Endothelial cell of umbilical vein (primary cell): Measurements from ENCODE around the gene UGT3A2. TPM values are rescaled to one million over a fixed set of nuclear protein-coding genes. Genes with fewer than 3 reads are reported as not detected.

Source experiments
- BruUV-seq: library from RNA; stranded (reverse); fragments of 400-500 nt; replicated peaks from 2 replicates; lab custom pipeline; 2021; lab: Mats Ljungman, UMichigan
- CTCF ChIA-PET: fragments of 300-600, 350-600 bp; sonication (Branson Sonifier 250); formaldehyde crosslinking; loops from one replicate; lab custom pipeline; 2021; ENCODE audit warnings: antibody characterized with exemption, inconsistent platforms; lab: Charles Lee
- POLR2A ChIA-PET: fragments of 300-600, 350-600 bp; sonication (Branson Sonifier 250); formaldehyde crosslinking; loops from one replicate; lab custom pipeline; 2021; ENCODE audit warnings: antibody characterized with exemption, inconsistent platforms; lab: Charles Lee
- DNase-seq: peaks from one replicate; pipeline ENCODE4 v3.0.0-alpha.2; 2011; ENCODE audit warnings: low read depth, low spot score
- FAIRE-seq: peaks from 2 replicates; lab custom pipeline; 2011; peaks lifted over from hg19 to GRCh38; lab: Jason Lieb, UNC
- H2AFZ ChIP-seq: 2 replicates; pipeline ENCODE4 v1.6.0; 2012; ENCODE audit warnings: low read depth, low read length, control low read depth, inconsistent platforms
- H3K27ac ChIP-seq: 2 replicates; pipeline ENCODE4 v1.5.1; 2011; ENCODE audit warnings: low read depth, mild to moderate bottlenecking, control low read depth, low read length, moderate library complexity; ENCODE audit not compliant: insufficient read depth
- H3K27me3 ChIP-seq, 2 experiments: 2 replicates each; pipeline versions ENCODE4 v1.6.0 to v1.6.1; 2011; ENCODE audit warnings: low read length in 2 of 2, mixed read lengths in 1 of 2; ENCODE audit not compliant: control insufficient read depth in 2 of 2, insufficient read depth in 2 of 2
- H3K36me3 ChIP-seq, 2 experiments: 2 replicates in 1 of 2; 3 replicates in 1 of 2; pipeline ENCODE4 v1.5.1; 2011; ENCODE audit warnings: low read length in 2 of 2, mild to moderate bottlenecking in 1 of 2, moderate library complexity in 1 of 2; ENCODE audit not compliant: control insufficient read depth in 2 of 2, insufficient read depth in 2 of 2; ENCODE audit errors: extremely low read depth in 1 of 2
- H3K4me1 ChIP-seq: 3 replicates; pipeline ENCODE4 v1.5.1; 2011; ENCODE audit warnings: mild to moderate bottlenecking, low read length; ENCODE audit not compliant: control insufficient read depth, insufficient read depth; ENCODE audit errors: extremely low read depth
- H3K4me2 ChIP-seq: 2 replicates; pipeline ENCODE4 v1.6.1; 2011; ENCODE audit warnings: low read length, control low read depth, mixed read lengths; ENCODE audit not compliant: insufficient read depth
- H3K4me3 ChIP-seq, 3 experiments: fragments of 200-600 bp in 1 of 3; sonication (generic), shearing (Covaris generic) in 1 of 3; replicated peaks in 1 of 3; 2 replicates each; pipeline ENCODE4 v1.5.1; 2011 to 2016; ENCODE audit warnings: control low read depth in 3 of 3, low read length in 3 of 3, mild to moderate bottlenecking in 2 of 3, inconsistent platforms in 1 of 3, low read depth in 1 of 3, moderate library complexity in 1 of 3; ENCODE audit not compliant: insufficient read depth in 1 of 3
- H3K79me2 ChIP-seq: 2 replicates; pipeline ENCODE4 v1.6.0; 2012; ENCODE audit warnings: low read length, inconsistent platforms; ENCODE audit not compliant: control insufficient read depth, insufficient read depth
- H3K9ac ChIP-seq: replicated peaks from 2 replicates; pipeline ENCODE3; 2011; ENCODE audit warnings: low read length, control low read depth; ENCODE audit not compliant: insufficient read depth; ENCODE audit errors: extremely low read depth
- H3K9me1 ChIP-seq: replicated peaks from 3 replicates; pipeline ENCODE4 v1.6.0; 2011; ENCODE audit warnings: mild to moderate bottlenecking, low read length; ENCODE audit not compliant: control insufficient read depth, insufficient read depth; ENCODE audit errors: extremely low read depth
- H3K9me3 ChIP-seq: replicated peaks from 2 replicates; pipeline ENCODE4 v1.5.1; 2012; ENCODE audit warnings: low read length, inconsistent platforms; ENCODE audit not compliant: control insufficient read depth, insufficient read depth
- H4K20me1 ChIP-seq: replicated peaks from 2 replicates; pipeline ENCODE3; 2011; ENCODE audit warnings: mild to moderate bottlenecking, low read length; ENCODE audit not compliant: control insufficient read depth, insufficient read depth; ENCODE audit errors: extremely low read depth
- EZH2 ChIP-seq: IDR thresholded peaks from 2 replicates; pipeline ENCODE4 v1.6.1; 2012; ENCODE audit warnings: borderline replicate concordance, low read depth, mild to moderate bottlenecking, moderate library complexity, low read length, inconsistent platforms; ENCODE audit not compliant: severe bottlenecking
- FOS ChIP-seq: IDR thresholded peaks from 2 replicates; pipeline ENCODE4 v1.6.1; 2011; ENCODE audit warnings: mild to moderate bottlenecking, low read length, moderate library complexity, borderline replicate concordance; ENCODE audit not compliant: insufficient read depth
- GATA2 ChIP-seq: IDR thresholded peaks from 2 replicates; pipeline ENCODE4 v1.7.0; 2011; ENCODE audit warnings: low read depth, mild to moderate bottlenecking, moderate library complexity, mixed read lengths, low read length; ENCODE audit not compliant: insufficient read length, insufficient read depth
- JUN ChIP-seq: IDR thresholded peaks from 2 replicates; pipeline ENCODE4 v1.6.1; 2011; ENCODE audit warnings: borderline replicate concordance, low read depth; ENCODE audit not compliant: insufficient read length, insufficient read depth
- MYC ChIP-seq: IDR thresholded peaks from one replicate; pipeline ENCODE4 v1.6.1; 2011; ENCODE audit warnings: mild to moderate bottlenecking, low read depth, low read length
- POLR2A ChIP-seq: IDR thresholded peaks from 2 replicates; pipeline ENCODE4 v1.6.1; 2012; ENCODE audit warnings: low read depth, mild to moderate bottlenecking, control low read depth, low read length
- POLR2AphosphoS5 ChIP-seq: IDR thresholded peaks from 2 replicates; pipeline ENCODE4 v1.6.1; 2012; ENCODE audit warnings: low read depth, mild to moderate bottlenecking, control low read depth, low read length, moderate library complexity; ENCODE audit not compliant: insufficient read depth
- dilution Hi-C: fragments of 300-500 bp; cut with MboI; formaldehyde crosslinking; loops from one replicate; pipeline ENCODE4 v1.15.0; 2019; ENCODE audit warnings: low sequenced_read_pairs; ENCODE audit not compliant: extremely low pct_ligation_motif_present
- intact Hi-C: fragments of 100-400 bp; cut with micrococcal nuclease; formaldehyde crosslinking; loops from one replicate; pipeline ENCODE4 v1.10.0; 2022
- polyA plus RNA-seq, 4 experiments: library from polyadenylated mRNA; depleted of rRNA in 3 of 4; stranded (reverse) in 3 of 4; unstranded in 1 of 4; fragments of >200 nt; gene quantifications; 2 replicates each; pipeline versions ENCODE4 v1.2.1 to v1.2.3, GENCODE V29; 2011 to 2012; ENCODE audit warnings: missing spikeins in 1 of 4
- total RNA-seq: library from RNA; stranded (reverse); gene quantifications from 2 replicates; pipeline ENCODE4 v1.2.3, GENCODE V29; 2021
- TF ChIP-seq, protein P1 (sequence below), 2 donors: IDR thresholded peaks; 1 replicate in 1 of 2; 2 replicates in 1 of 2; pipeline ENCODE4 v1.5.1; 2011; ENCODE audit warnings: low read length in 2 of 2, mild to moderate bottlenecking in 2 of 2, moderate library complexity in 2 of 2, control low read depth in 1 of 2, inconsistent platforms in 1 of 2, low read depth in 1 of 2; ENCODE audit not compliant: insufficient read depth in 1 of 2; ENCODE audit errors: extremely low read depth in 1 of 2
- TF ChIP-seq, protein P2 (sequence below): IDR thresholded peaks from 2 replicates; pipeline ENCODE4 v1.6.1; 2011; ENCODE audit not compliant: insufficient read depth, insufficient read length

Gene UGT3A2
- total and polyA plus RNA-seq, 2 donors (not counting 3 experiments of a cell fraction or from before 2014, with no cell fraction given) = not detected

DNA sequence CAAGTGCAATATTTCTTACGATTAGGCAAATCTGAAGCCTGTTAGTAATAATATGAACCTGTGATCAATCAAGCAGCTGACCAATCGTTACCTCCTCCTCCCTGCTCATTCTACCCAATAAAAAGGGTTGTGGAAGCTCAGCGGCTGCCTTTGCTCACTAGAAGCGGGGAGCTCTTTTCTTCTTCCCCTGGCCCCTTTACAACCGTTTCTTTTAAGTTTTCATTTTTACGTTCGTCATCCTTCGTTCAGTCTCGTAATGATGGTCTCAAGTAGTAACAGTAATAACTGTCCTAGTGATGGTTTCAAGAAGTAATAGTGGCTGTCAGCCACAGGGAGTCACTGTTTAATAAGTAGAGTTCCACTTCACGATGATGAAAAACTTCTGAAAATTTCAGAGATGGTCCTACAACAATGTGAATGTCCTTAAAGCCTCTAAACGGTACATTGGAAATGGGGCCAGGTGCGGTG lies 6.2 kb downstream of the UGT3A2 start:
- Histone ChIP-seq H3K9me1 (no peaks in the 10 kb centered on the region), H3K27me3 (peaks cover 0 to 3% of the 10 kb centered on the region in 2 experiments), H3K4me3 (no peak overlapping the region), H3K79me2 (no peaks in the 10 kb centered on the region), H3K9me3 (no peaks in the 10 kb centered on the region), H3K9ac (no peak overlapping the region), H4K20me1 (no peaks in the 10 kb centered on the region), H3K4me1 (no peaks in the 10 kb centered on the region), H3K36me3 (no peaks in the 10 kb centered on the region), H2AFZ (no peak overlapping the region), H3K27ac (no peak overlapping the region), H3K4me2 (no peak overlapping the region)
- ChIA-PET POLR2A (no interaction called here), CTCF (interaction anchor here (1.5 to 1.7 kb wide), 3 partner anchors 19 to 446 kb away, joined by 4 to 12 read pairs (median 6); no protein-coding TSS in a partner anchor)
- TF ChIP-seq JUN = no peak
- no peak for TF ChIP-seq FOS
- no peak for TF ChIP-seq MYC
- TF ChIP-seq POLR2A = no peak
- TF ChIP-seq POLR2AphosphoS5 = no peak
- TF ChIP-seq, protein P1, sequence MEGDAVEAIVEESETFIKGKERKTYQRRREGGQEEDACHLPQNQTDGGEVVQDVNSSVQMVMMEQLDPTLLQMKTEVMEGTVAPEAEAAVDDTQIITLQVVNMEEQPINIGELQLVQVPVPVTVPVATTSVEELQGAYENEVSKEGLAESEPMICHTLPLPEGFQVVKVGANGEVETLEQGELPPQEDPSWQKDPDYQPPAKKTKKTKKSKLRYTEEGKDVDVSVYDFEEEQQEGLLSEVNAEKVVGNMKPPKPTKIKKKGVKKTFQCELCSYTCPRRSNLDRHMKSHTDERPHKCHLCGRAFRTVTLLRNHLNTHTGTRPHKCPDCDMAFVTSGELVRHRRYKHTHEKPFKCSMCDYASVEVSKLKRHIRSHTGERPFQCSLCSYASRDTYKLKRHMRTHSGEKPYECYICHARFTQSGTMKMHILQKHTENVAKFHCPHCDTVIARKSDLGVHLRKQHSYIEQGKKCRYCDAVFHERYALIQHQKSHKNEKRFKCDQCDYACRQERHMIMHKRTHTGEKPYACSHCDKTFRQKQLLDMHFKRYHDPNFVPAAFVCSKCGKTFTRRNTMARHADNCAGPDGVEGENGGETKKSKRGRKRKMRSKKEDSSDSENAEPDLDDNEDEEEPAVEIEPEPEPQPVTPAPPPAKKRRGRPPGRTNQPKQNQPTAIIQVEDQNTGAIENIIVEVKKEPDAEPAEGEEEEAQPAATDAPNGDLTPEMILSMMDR (IDR thresholded peaks at IDR 0.05; ENCODE audit: extremely low read depth in 1 of 2, insufficient read depth in 1 of 2, low read depth in 1 of 2, low read length in 2 of 2) = no peak
- TF ChIP-seq GATA2 = no peak
- TF ChIP-seq, protein P2, sequence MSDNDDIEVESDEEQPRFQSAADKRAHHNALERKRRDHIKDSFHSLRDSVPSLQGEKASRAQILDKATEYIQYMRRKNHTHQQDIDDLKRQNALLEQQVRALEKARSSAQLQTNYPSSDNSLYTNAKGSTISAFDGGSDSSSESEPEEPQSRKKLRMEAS = no peak
- TF ChIP-seq EZH2 = no peak
- no TSS peak for BruUV-seq
- dilution Hi-C loops = no loop called here
- DNase-seq = no peak
- FAIRE-seq = no peak
- intact Hi-C loops = no loop called here
